ENCODE data around the gene CTDNEP1.
A peak's percentile ranks its signal among the peaks of the same experiment; 100 is the strongest.
"Not testable (repeated sequence)": the region's sequence is repeated elsewhere in the genome, so short reads cannot be mapped to it uniquely, and the experiment has no call there.

Gene CTDNEP1

DNA sequence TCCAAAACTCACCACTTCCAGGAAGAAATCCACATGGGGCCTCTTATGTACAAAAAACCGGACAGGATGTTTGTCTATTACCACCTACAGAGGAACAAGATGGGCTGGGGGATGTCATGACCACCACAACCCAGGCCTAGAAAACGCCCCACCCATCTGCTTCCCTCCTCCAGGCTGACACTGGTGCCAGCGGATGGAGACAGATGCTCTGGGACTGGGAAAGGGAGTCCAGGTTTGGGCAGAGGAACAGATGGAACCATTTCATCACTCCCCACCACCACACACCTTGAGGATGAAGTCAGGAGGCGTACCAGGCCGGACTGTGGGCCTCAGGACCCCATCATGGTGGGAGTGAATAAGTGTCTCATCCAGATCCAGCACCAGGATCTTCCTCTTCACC, 4.8 kb downstream of the CTDNEP1 start:
- Histone ChIP-seq H3K9me2 (replicated peaks; ENCODE audit: control insufficient read depth, low read length) (no peaks in the 10 kb centered on the region), H3K79me2 (ENCODE audit: control insufficient read depth, low read length) (peaks cover 65% of the 10 kb centered on the region), H3K9me3 (ENCODE audit: control insufficient read depth, insufficient read depth, low read length) (no peaks in the 10 kb centered on the region), H3K27me3 (ENCODE audit: control insufficient read depth, low read length) (no peaks in the 10 kb centered on the region), H3K4me3 (ENCODE audit: low read length) (no peak overlapping the region), H3K36me3 (ENCODE audit: control insufficient read depth, low read length) (peaks cover 62% of the 10 kb centered on the region), H3K4me2 (ENCODE audit: low read length) (no peak overlapping the region), H4K20me1 (ENCODE audit: control insufficient read depth, insufficient read depth, low read depth, low read length) (peaks cover 13% of the 10 kb centered on the region; the same call in 1 of the 2 replicates), H3K4me1 (ENCODE audit: control insufficient read depth, low read length) (peaks cover 27% of the 10 kb centered on the region), H3F3A (ENCODE audit: control insufficient read depth, insufficient read depth) (peaks cover 26% of the 10 kb centered on the region), H3K27ac (ENCODE audit: low read depth, low read length) (no peak overlapping the region)
- TF ChIP-seq, protein P1, sequence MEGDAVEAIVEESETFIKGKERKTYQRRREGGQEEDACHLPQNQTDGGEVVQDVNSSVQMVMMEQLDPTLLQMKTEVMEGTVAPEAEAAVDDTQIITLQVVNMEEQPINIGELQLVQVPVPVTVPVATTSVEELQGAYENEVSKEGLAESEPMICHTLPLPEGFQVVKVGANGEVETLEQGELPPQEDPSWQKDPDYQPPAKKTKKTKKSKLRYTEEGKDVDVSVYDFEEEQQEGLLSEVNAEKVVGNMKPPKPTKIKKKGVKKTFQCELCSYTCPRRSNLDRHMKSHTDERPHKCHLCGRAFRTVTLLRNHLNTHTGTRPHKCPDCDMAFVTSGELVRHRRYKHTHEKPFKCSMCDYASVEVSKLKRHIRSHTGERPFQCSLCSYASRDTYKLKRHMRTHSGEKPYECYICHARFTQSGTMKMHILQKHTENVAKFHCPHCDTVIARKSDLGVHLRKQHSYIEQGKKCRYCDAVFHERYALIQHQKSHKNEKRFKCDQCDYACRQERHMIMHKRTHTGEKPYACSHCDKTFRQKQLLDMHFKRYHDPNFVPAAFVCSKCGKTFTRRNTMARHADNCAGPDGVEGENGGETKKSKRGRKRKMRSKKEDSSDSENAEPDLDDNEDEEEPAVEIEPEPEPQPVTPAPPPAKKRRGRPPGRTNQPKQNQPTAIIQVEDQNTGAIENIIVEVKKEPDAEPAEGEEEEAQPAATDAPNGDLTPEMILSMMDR (IDR thresholded peaks at IDR 0.05; ENCODE audit: low read depth, low read length, poor library complexity, severe bottlenecking), result no peak
- TF ChIP-seq EZH2phosphoT487 (IDR thresholded peaks at IDR 0.05; ENCODE audit: borderline replicate concordance, low read length), result no peak

DNA sequence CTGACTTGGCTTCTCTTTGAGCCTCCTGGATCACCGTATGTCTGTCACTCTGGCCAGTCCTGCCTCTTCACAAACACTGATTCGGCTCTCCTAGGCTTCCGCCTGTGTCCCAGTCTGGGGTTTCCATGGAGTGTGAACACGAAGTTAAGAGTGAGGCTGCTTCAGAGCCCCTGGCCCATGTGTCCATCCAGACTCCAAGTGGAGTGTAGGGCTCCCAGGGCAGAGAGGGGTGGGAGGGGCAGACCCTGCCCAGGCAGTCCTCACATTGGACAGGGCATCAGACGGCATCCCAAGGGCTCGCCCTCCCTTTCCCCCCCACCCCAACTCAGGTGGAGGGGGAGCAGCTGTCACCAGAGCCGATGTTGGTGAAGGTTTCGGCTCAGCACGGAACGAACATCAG, 7.7 kb downstream of the CTDNEP1 start:
- not testable (repeated sequence) for H3K4me2 ChIP-seq (ENCODE audit: low read length)
- Histone ChIP-seq H3K79me2 (ENCODE audit: control insufficient read depth, low read length) (peaks cover 59% of the 10 kb centered on the region), H3K4me1 (ENCODE audit: control insufficient read depth, low read length) (peaks cover 30% of the 10 kb centered on the region)

DNA sequence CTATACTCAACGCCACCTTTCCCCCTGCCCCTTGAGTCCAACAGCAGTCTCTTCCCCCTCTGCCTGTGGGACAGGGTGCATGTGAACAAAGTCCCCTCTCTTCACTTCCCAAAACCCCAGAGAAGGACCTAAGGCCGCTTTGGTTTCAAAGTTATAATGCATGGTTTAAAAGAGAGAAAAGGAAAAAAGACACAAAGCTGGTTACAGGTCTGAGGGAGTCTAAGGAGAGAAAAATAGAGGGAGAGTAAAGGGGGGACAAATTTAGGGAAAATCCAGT, 8.1 kb downstream of the CTDNEP1 start:
- H3K4me1 ChIP-seq (ENCODE audit: control insufficient read depth, low read length), result peaks cover 28% of the 10 kb centered on the region
- H3K9me3 ChIP-seq (ENCODE audit: control insufficient read depth, insufficient read depth, low read length), result no peaks in the 10 kb centered on the region
- no peaks in the 10 kb centered on the region for H3K9me2 ChIP-seq (replicated peaks; ENCODE audit: control insufficient read depth, low read length)
- peaks cover 42% of the 10 kb centered on the region for H3F3A ChIP-seq (ENCODE audit: control insufficient read depth, insufficient read depth)
- no peak for TF ChIP-seq EZH2phosphoT487 (IDR thresholded peaks at IDR 0.05; ENCODE audit: borderline replicate concordance, low read length)
- TF ChIP-seq, protein P1 (IDR thresholded peaks at IDR 0.05; ENCODE audit: low read depth, low read length, poor library complexity, severe bottlenecking), result no peak
- H3K27ac ChIP-seq (ENCODE audit: low read depth, low read length), result 0 out of 2 replicates have a peak overlapping the region, but pooled peaks have one; percentile 21
- H3K27me3 ChIP-seq (ENCODE audit: control insufficient read depth, low read length), result no peaks in the 10 kb centered on the region
- H3K36me3 ChIP-seq (ENCODE audit: control insufficient read depth, low read length), result peaks cover 58% of the 10 kb centered on the region
- peak overlapping the region; percentile 97 for H3K4me2 ChIP-seq (ENCODE audit: low read length)
- peak overlapping the region; percentile 100 for H3K4me3 ChIP-seq (ENCODE audit: low read length)
- no peaks in the 10 kb centered on the region for H4K20me1 ChIP-seq (ENCODE audit: control insufficient read depth, insufficient read depth, low read depth, low read length)
- H3K79me2 ChIP-seq (ENCODE audit: control insufficient read depth, low read length), result peaks cover 59% of the 10 kb centered on the region

More for the DNA sequence above, 7.7 kb downstream of the CTDNEP1 start:
- H3K9me2 ChIP-seq (replicated peaks; ENCODE audit: control insufficient read depth, low read length); H3K4me3 ChIP-seq (ENCODE audit: low read length); H4K20me1 ChIP-seq (ENCODE audit: control insufficient read depth, insufficient read depth, low read depth, low read length); H3K27ac ChIP-seq (ENCODE audit: low read depth, low read length); H3K27me3 ChIP-seq (ENCODE audit: control insufficient read depth, low read length); H3K9me3 ChIP-seq (ENCODE audit: control insufficient read depth, insufficient read depth, low read length): not testable (repeated sequence)
- Histone ChIP-seq H3K36me3 (ENCODE audit: control insufficient read depth, low read length) (peaks cover 61% of the 10 kb centered on the region), H3F3A (ENCODE audit: control insufficient read depth, insufficient read depth) (peaks cover 42% of the 10 kb centered on the region)

DNA sequence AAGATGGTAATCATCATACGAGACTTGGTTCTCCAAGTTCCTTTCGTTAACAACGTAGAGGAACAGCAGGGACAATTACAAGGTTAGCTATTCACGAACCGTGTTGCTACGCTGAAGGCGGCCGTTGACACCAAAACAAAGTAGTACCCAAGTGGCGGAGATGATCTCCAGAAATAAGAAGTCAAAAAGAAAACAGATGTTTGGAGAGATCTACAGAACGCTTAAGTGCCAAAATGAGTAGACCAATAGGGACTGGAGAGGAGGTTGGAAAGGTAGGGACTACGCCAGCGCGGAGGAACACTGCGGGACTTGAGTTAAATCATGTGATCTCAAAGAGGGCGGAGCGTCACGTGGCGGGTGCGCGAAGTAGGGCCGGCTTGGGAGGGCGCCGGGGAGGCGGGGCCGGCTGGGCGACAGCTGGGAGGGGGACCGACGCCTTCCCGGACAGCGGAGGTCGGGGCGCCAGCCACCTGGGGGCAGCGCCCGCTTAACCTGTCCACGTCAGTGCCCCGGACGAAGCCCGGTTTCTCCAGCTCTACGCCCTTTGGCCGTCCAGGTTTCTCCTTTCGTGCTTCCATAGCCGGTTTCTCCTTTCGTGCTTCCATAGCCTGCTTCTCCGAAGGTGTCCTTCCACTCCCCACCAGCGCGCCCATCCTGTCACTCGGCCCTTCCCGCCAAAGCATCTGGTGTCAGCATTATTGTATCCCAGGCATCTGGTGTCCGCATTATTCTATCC, 8.6 kb downstream of the CTDNEP1 start:
- no peak for TF ChIP-seq EZH2phosphoT487 (IDR thresholded peaks at IDR 0.05; ENCODE audit: borderline replicate concordance, low read length)
- TF ChIP-seq, protein P1 (IDR thresholded peaks at IDR 0.05; ENCODE audit: low read depth, low read length, poor library complexity, severe bottlenecking), result no peak
- no peaks in the 10 kb centered on the region for H3K27me3 ChIP-seq (ENCODE audit: control insufficient read depth, low read length)
- H3K4me1 ChIP-seq (ENCODE audit: control insufficient read depth, low read length), result peaks cover 28% of the 10 kb centered on the region
- H3K4me2 ChIP-seq (ENCODE audit: low read length), result peak overlapping the region; percentile 97
- peaks cover 55% of the 10 kb centered on the region for H3K79me2 ChIP-seq (ENCODE audit: control insufficient read depth, low read length)
- no peaks in the 10 kb centered on the region for H3K9me3 ChIP-seq (ENCODE audit: control insufficient read depth, insufficient read depth, low read length)
- H3K9me2 ChIP-seq (replicated peaks; ENCODE audit: control insufficient read depth, low read length), result no peaks in the 10 kb centered on the region
- H4K20me1 ChIP-seq (ENCODE audit: control insufficient read depth, insufficient read depth, low read depth, low read length), result no peaks in the 10 kb centered on the region
- peaks cover 58% of the 10 kb centered on the region for H3K36me3 ChIP-seq (ENCODE audit: control insufficient read depth, low read length)
- H3K4me3 ChIP-seq (ENCODE audit: low read length), result peak overlapping the region; percentile 100
- peaks cover 42% of the 10 kb centered on the region for H3F3A ChIP-seq (ENCODE audit: control insufficient read depth, insufficient read depth)
- peak overlapping the region; percentile 78 for H3K27ac ChIP-seq (ENCODE audit: low read depth, low read length)
